ENCODE results near the gene ALDOA.
"Not testable (repeated sequence)": the region's sequence is repeated elsewhere in the genome, so short reads cannot be mapped to it uniquely, and the experiment has no call there.

Gene ALDOA

GRCh38 chr16:30030011-30030685, 35.4 kb upstream of the ALDOA start:
- H3K4me3 ChIP-seq (ENCODE audit: low read depth, low read length) = no peak overlapping the region
- no peak for TF ChIP-seq CTCF (IDR thresholded peaks at IDR 0.05; ENCODE audit: low read depth, low read length)

- no peak within 1 kb of the TSS for H3K4me3 ChIP-seq (ENCODE audit: low read depth, low read length)
- no peak for TF ChIP-seq CTCF (IDR thresholded peaks at IDR 0.05; ENCODE audit: low read depth, low read length)
Measured at GRCh38 chr16:30030841-30031413, 34.6 kb upstream of the ALDOA start, which contains the start of gene TLCD3B. TSS of gene TLCD3B (minus strand) at chr16:30031271. CDS start at chr16:30030527, 744 bp downstream.

- no peak overlapping the region for H3K4me3 ChIP-seq (ENCODE audit: low read depth, low read length)
- no peak for TF ChIP-seq CTCF (IDR thresholded peaks at IDR 0.05; ENCODE audit: low read depth, low read length)
Measured at GRCh38 chr16:30031477-30031918, 34.1 kb upstream of the ALDOA start.

GRCh38 chr16:30032083-30032819, 33.3 kb upstream of the ALDOA start:
- no peak overlapping the region for H3K4me3 ChIP-seq (ENCODE audit: low read depth, low read length)
- TF ChIP-seq CTCF (IDR thresholded peaks at IDR 0.05; ENCODE audit: low read depth, low read length) = peak; percentile 79

GRCh38 chr16:30033270-30033669, 32.3 kb upstream of the ALDOA start:
- H3K4me3 ChIP-seq (ENCODE audit: low read depth, low read length) = no peak overlapping the region
- no peak for TF ChIP-seq CTCF (IDR thresholded peaks at IDR 0.05; ENCODE audit: low read depth, low read length)

- no peak for TF ChIP-seq CTCF (IDR thresholded peaks at IDR 0.05; ENCODE audit: low read depth, low read length)
- H3K4me3 ChIP-seq (ENCODE audit: low read depth, low read length) = no peak overlapping the region
Measured at GRCh38 chr16:30040221-30040620, 25.3 kb upstream of the ALDOA start.

GRCh38 chr16:30040690-30041089, 24.9 kb upstream of the ALDOA start:
- not testable (repeated sequence) for H3K4me3 ChIP-seq (ENCODE audit: low read depth, low read length)
